Measurements from ENCODE around the gene MPZL3. TPM values are rescaled to one million over a fixed set of nuclear protein-coding genes. Genes with fewer than 3 reads are reported as not detected.

The MPZL3 gene
- total RNA-seq, 4 donors from 2014 or later = 6.9 to 15.3 (median 12.3) TPM

DNA sequence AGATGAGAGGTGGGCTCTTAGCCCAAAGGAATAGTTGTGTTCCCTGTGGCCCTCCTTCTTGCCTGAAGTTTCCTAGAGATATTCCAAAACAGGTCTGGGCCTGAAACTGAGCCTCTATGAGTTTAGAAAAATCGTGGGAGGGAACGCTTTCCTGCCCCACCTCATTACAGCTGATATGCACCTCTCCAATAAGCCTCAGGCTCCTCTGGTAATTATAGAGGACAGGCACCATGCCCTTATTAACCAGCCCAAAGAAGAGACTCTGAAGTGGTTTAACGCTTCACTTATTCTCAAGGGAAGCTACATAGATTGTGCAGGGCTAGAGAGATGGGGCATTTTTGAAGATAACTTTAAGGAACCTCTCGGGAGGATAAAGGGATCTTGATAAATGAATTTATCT lies 15.3 kb upstream of the MPZL3 start:
- no peak for TF ChIP-seq POLR2A (IDR thresholded peaks at IDR 0.05)
- TF ChIP-seq, protein P1, sequence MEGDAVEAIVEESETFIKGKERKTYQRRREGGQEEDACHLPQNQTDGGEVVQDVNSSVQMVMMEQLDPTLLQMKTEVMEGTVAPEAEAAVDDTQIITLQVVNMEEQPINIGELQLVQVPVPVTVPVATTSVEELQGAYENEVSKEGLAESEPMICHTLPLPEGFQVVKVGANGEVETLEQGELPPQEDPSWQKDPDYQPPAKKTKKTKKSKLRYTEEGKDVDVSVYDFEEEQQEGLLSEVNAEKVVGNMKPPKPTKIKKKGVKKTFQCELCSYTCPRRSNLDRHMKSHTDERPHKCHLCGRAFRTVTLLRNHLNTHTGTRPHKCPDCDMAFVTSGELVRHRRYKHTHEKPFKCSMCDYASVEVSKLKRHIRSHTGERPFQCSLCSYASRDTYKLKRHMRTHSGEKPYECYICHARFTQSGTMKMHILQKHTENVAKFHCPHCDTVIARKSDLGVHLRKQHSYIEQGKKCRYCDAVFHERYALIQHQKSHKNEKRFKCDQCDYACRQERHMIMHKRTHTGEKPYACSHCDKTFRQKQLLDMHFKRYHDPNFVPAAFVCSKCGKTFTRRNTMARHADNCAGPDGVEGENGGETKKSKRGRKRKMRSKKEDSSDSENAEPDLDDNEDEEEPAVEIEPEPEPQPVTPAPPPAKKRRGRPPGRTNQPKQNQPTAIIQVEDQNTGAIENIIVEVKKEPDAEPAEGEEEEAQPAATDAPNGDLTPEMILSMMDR (IDR thresholded peaks at IDR 0.05) = no peak
- Histone ChIP-seq H3K36me3 (no peaks in the 10 kb centered on the region), H3K27me3 (no peaks in the 10 kb centered on the region), H3K4me1 (peaks cover 23 to 36% of the 10 kb centered on the region in 2 donors), H3K27ac (peak overlapping the region in 1 of 3 donors; percentile 92), H3K4me3 (replicated peaks in 1 of 3) (no peak overlapping the region), H3K9me3 (no peaks in the 10 kb centered on the region)
- intact Hi-C loops (cut with DNase I) = no loop called here
- no peak for DNase-seq
- WGBS, 2 donors = 51 to 54% methylated on average over 4 of the region's 4 CpGs

DNA sequence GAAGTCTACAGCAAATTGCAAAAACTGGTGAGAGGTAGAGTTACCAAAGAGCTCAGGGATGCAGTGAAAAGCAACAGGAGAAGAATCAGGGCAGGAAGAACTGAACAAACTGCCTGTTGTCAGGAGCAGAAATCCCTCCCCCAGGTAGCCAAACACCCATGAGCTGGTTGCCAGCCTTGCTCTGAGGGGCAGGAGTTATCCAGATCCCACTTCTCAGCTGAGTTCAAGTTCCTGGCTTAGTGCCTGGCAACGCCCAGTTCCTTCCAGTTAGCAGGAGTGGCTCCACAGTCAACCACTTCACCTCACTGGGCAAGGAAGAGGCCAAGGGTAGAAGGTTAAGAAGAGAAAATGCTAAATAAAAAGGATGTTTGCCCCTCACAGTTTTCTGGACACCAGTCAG lies 13.8 kb upstream of the MPZL3 start:
- intact Hi-C loops (cut with DNase I) = no loop called here
- H3K27ac ChIP-seq = peak overlapping the region; percentile 72 to 92 (median 84)
- no peaks in the 10 kb centered on the region for H3K27me3 ChIP-seq
- TF ChIP-seq, protein P1 (IDR thresholded peaks at IDR 0.05) = no peak
- TF ChIP-seq POLR2A (IDR thresholded peaks at IDR 0.05) = peak in 1 of 2 donors; percentile 62
- H3K4me3 ChIP-seq (replicated peaks in 1 of 3) = no peak overlapping the region
- peak; percentile 98 to 99 for DNase-seq
- peaks cover 24 to 41% of the 10 kb centered on the region in 2 donors for H3K4me1 ChIP-seq
- no peaks in the 10 kb centered on the region for H3K9me3 ChIP-seq
- 17 to 24% methylated on average over 1 of the region's 1 CpG for WGBS, 2 donors
- H3K36me3 ChIP-seq = no peaks in the 10 kb centered on the region

DNA sequence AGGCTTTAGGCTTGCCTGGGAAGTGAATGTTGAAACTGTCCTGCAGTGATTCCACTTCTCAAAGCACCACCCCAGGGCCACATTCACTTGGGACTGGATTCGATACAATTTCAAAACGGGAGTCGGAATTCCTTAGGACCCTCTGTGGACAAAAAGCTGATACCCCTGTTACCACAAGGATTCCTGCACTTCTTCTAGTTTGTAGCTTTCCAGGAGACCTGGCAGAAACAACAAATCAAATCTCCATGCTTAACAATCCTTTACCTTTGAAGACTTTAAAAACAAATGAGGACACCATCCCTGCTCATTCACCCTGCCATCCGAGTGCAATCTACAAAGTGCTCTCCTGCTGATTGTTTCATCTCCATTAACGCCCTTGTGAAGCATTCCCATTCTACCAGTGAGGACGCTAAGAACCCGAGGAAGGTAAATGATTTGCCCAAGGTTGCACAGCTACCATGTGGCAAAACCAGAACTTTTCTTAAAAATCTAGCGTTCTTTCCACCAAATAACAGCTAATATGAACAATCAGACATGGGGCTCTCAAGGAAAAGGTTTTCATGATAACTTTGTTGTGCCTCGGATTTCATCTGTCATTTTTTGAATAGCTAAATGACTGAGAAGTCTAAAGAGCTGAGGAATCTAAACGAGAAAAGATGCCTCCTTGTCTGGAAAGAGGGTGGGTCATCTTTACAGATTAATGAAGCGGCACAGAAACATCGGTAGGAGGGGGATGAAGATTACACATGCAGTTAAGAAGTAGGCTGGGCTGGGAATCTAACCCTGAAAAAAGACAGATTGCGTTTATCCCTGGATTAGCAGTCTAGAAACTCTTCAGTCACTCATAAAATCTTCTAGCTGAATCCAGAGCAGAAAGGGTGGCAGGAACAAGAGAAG lies 12.7 kb upstream of the MPZL3 start:
- H3K4me3 ChIP-seq (replicated peaks in 1 of 3) = peak overlapping the region in 1 of 3 donors; percentile 33
- peak overlapping the region; percentile 81 to 92 (median 84) for H3K27ac ChIP-seq
- H3K27me3 ChIP-seq = no peaks in the 10 kb centered on the region
- peaks cover 24 to 48% of the 10 kb centered on the region in 2 donors for H3K4me1 ChIP-seq
- TF ChIP-seq POLR2A (IDR thresholded peaks at IDR 0.05) = no peak
- TF ChIP-seq, protein P1 (IDR thresholded peaks at IDR 0.05) = no peak
- no peak for DNase-seq
- H3K9me3 ChIP-seq = no peaks in the 10 kb centered on the region
- WGBS, 2 donors = 25 to 30% methylated on average over 13 of the region's 13 CpGs
- no peaks in the 10 kb centered on the region for H3K36me3 ChIP-seq
- intact Hi-C loops (cut with DNase I) = no loop called here

DNA sequence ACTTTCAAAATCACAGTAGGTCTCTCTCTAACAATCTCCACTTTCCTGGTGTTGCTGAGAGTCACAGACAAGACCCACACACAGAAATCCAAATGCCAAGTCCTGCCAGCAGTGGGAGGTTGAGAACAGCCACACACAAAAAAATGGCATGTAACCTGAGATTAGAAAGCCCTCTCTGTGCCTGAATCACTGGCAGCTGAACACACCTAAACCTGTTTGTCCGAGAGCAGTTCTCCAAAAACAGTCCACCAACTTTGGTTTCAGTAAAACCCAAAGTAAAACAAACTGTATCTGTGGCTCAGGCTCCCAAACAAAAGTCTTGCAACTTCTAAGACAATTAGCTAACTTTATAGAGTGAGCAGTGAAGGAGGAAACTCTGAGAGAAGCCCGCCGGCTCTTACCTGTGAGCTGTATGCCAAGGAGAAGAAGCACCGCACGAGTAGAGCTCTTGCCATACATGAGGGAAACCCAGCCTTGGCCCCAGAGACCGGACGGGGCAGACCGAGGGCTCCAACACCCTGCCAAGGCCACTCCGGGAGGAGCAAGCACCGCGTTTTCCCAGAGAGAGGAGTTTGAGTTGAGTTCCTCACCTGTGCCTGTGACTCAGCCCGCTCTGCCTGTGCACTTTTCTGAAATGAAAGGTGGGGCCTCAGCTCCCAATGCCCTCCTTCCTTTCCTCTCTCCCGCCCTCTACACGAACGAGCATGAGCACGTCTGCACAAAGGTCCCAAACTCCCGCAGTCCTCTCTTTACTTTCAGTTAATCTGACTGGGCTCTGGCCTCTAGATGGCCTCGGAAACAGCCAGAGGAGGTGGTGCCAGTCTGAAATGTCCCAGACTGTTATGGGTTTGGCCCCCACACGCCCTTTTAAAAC lies 11.8 kb upstream of the MPZL3 start, which contains the start of gene MPZL2:
Gene MPZL2 (minus strand): TSS at position 603 of the 874 bp plus-strand sequence. CDS start 144 bp downstream, at position 459.
- Histone ChIP-seq H3K9me3 (no peaks in the 10 kb centered on the region), H3K27me3 (no peaks in the 10 kb centered on the region), H3K4me1 (peaks cover 24 to 48% of the 10 kb centered on the region in 2 donors), H3K27ac (peak within 1 kb of the TSS; percentile 81 to 92 (median 84)), H3K36me3 (no peaks in the 10 kb centered on the region), H3K4me3 (replicated peaks in 1 of 3) (peak within 1 kb of the TSS in 2 of 3 donors; percentile 33 to 43)
- WGBS, 2 donors = 3 to 5% methylated on average over 18 to 19 of the region's 19 CpGs
- TF ChIP-seq, protein P1 (IDR thresholded peaks at IDR 0.05) = no peak
- TF ChIP-seq POLR2A (IDR thresholded peaks at IDR 0.05) = peak; percentile 38 to 91
- intact Hi-C loops (cut with DNase I) = no loop called here
- peak; percentile 84 to 86 for DNase-seq
